ENCODE data around the gene FGD5.

Gene FGD5

DNA sequence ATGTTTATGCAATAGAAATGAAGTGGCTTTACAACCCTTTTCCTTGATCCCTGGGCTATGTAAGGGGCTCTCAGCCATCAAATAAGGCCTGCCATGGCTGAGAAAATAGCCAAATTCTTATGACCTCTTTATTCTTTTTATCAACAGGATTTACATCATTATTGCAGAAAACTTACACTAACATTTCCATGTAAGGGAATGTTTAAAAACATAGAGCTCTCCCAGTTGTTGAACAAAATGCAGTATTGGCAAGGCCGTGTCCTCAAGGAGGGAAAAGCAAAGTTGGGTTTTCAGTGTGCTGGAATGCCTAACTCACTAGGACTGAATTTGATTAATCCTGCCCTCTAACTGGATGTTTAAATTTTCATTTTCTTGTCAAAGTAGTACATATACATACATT, 150.9 kb downstream of the FGD5 start:
- TF ChIP-seq CTCF (IDR thresholded peaks at IDR 0.05; ENCODE audit: low read depth, low read length, poor library complexity, severe bottlenecking) (no peak), EZH2phosphoT487 (IDR thresholded peaks at IDR 0.05; ENCODE audit: borderline replicate concordance, low read length) (no peak)
- Histone ChIP-seq H3K27me3 (ENCODE audit: control insufficient read depth, low read length) (no peaks in the 10 kb centered on the region), H3K4me1 (ENCODE audit: control insufficient read depth, low read length) (no peaks in the 10 kb centered on the region), H3K79me2 (ENCODE audit: control insufficient read depth, low read length) (peaks cover 13% of the 10 kb centered on the region), H3K27ac (ENCODE audit: low read depth, low read length) (no peak overlapping the region), H3K36me3 (ENCODE audit: control insufficient read depth, low read length) (peaks cover 37% of the 10 kb centered on the region), H3F3A (ENCODE audit: control insufficient read depth, insufficient read depth) (peaks cover 2% of the 10 kb centered on the region; the same call in 1 of the 2 replicates), H3K9me2 (replicated peaks; ENCODE audit: control insufficient read depth, low read length) (no peaks in the 10 kb centered on the region), H4K20me1 (ENCODE audit: control insufficient read depth, insufficient read depth, low read depth, low read length) (no peaks in the 10 kb centered on the region), H3K4me3 (ENCODE audit: low read length) (no peak overlapping the region), H3K9me3 (ENCODE audit: control insufficient read depth, insufficient read depth, low read length) (peaks cover 6% of the 10 kb centered on the region; the same call in 1 of the 2 replicates), H3K4me2 (ENCODE audit: low read length) (no peak overlapping the region)

DNA sequence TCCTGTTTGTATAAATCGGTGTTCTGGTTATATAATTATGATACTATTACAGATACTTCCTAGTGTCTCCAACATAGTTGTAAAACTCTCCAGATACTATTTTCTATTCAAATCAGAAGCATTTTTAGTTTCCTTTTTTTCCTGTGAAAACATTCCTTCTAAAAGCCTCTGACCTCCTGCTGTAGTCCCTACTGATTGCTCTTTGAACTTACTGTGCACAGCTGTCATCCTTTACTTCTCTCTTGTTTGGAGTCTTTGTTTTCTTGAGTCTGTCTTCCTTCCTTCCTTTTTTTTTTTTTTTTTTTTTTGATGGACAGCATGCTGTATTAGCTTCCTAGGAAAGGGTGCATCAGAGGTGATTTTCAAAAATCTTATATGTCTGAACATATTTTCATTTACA, 157.6 kb downstream of the FGD5 start:
- no peak overlapping the region for H3K4me3 ChIP-seq (ENCODE audit: low read length)
- H3K27me3 ChIP-seq (ENCODE audit: control insufficient read depth, low read length), result no peaks in the 10 kb centered on the region
- TF ChIP-seq EZH2phosphoT487 (IDR thresholded peaks at IDR 0.05; ENCODE audit: borderline replicate concordance, low read length), result no peak
- no peak for TF ChIP-seq CTCF (IDR thresholded peaks at IDR 0.05; ENCODE audit: low read depth, low read length, poor library complexity, severe bottlenecking)
- H3K79me2 ChIP-seq (ENCODE audit: control insufficient read depth, low read length), result peaks cover 27% of the 10 kb centered on the region
- H3K9me3 ChIP-seq (ENCODE audit: control insufficient read depth, insufficient read depth, low read length), result no peaks in the 10 kb centered on the region
- peaks cover 23% of the 10 kb centered on the region; the same call in 1 of the 2 replicates for H3K36me3 ChIP-seq (ENCODE audit: control insufficient read depth, low read length)
- no peaks in the 10 kb centered on the region for H4K20me1 ChIP-seq (ENCODE audit: control insufficient read depth, insufficient read depth, low read depth, low read length)
- no peaks in the 10 kb centered on the region for H3F3A ChIP-seq (ENCODE audit: control insufficient read depth, insufficient read depth)
- peaks cover 22% of the 10 kb centered on the region for H3K4me1 ChIP-seq (ENCODE audit: control insufficient read depth, low read length)
- no peak overlapping the region for H3K27ac ChIP-seq (ENCODE audit: low read depth, low read length)
- no peak overlapping the region; the same call in 1 of the 2 replicates for H3K4me2 ChIP-seq (ENCODE audit: low read length)
- H3K9me2 ChIP-seq (replicated peaks; ENCODE audit: control insufficient read depth, low read length), result no peaks in the 10 kb centered on the region

DNA sequence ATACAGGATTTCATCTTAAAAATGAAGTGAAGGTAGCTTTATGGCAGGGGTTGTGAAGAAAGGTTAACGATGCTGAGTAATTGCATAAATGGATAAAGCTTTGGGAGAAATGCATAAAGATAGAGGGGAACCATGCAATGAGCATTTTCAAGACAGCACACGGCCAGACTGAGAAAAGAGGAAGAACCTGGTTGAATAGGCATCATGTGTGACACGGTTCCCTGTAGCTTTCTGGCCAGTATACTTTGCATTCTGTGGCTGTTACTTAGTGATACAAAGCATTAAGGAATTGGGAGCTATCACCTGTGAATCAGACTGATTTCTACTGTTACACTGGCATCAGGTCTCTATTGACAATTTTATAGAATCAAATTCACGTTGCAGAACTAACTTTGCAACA, 161.9 kb downstream of the FGD5 start:
- no peaks in the 10 kb centered on the region for H3K27me3 ChIP-seq (ENCODE audit: control insufficient read depth, low read length)
- no peaks in the 10 kb centered on the region for H4K20me1 ChIP-seq (ENCODE audit: control insufficient read depth, insufficient read depth, low read depth, low read length)
- peaks cover 8% of the 10 kb centered on the region; the same call in 1 of the 2 replicates for H3K36me3 ChIP-seq (ENCODE audit: control insufficient read depth, low read length)
- peaks cover 26% of the 10 kb centered on the region for H3K79me2 ChIP-seq (ENCODE audit: control insufficient read depth, low read length)
- no peak overlapping the region for H3K27ac ChIP-seq (ENCODE audit: low read depth, low read length)
- peaks cover 22% of the 10 kb centered on the region for H3K4me1 ChIP-seq (ENCODE audit: control insufficient read depth, low read length)
- H3K9me2 ChIP-seq (replicated peaks; ENCODE audit: control insufficient read depth, low read length), result no peaks in the 10 kb centered on the region
- no peaks in the 10 kb centered on the region for H3K9me3 ChIP-seq (ENCODE audit: control insufficient read depth, insufficient read depth, low read length)
- no peaks in the 10 kb centered on the region for H3F3A ChIP-seq (ENCODE audit: control insufficient read depth, insufficient read depth)
- H3K4me3 ChIP-seq (ENCODE audit: low read length), result no peak overlapping the region
- TF ChIP-seq CTCF (IDR thresholded peaks at IDR 0.05; ENCODE audit: low read depth, low read length, poor library complexity, severe bottlenecking), result no peak
- no peak for TF ChIP-seq EZH2phosphoT487 (IDR thresholded peaks at IDR 0.05; ENCODE audit: borderline replicate concordance, low read length)
- H3K4me2 ChIP-seq (ENCODE audit: low read length), result no peak overlapping the region
